Measurements from ENCODE around the gene CDH10. TPM values are rescaled to one million over a fixed set of nuclear protein-coding genes. Genes with fewer than 3 reads are reported as not detected.

The CDH10 gene
- total RNA-seq, 1 experiment from 2014 or later: not detected

- TF ChIP-seq, protein P1, sequence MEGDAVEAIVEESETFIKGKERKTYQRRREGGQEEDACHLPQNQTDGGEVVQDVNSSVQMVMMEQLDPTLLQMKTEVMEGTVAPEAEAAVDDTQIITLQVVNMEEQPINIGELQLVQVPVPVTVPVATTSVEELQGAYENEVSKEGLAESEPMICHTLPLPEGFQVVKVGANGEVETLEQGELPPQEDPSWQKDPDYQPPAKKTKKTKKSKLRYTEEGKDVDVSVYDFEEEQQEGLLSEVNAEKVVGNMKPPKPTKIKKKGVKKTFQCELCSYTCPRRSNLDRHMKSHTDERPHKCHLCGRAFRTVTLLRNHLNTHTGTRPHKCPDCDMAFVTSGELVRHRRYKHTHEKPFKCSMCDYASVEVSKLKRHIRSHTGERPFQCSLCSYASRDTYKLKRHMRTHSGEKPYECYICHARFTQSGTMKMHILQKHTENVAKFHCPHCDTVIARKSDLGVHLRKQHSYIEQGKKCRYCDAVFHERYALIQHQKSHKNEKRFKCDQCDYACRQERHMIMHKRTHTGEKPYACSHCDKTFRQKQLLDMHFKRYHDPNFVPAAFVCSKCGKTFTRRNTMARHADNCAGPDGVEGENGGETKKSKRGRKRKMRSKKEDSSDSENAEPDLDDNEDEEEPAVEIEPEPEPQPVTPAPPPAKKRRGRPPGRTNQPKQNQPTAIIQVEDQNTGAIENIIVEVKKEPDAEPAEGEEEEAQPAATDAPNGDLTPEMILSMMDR (IDR thresholded peaks at IDR 0.05; ENCODE audit: unreplicated experiment): no peak
- Mint-ChIP-seq H3K27me3 (ENCODE audit: unreplicated experiment) (no peaks in the 10 kb centered on the region), H3K4me3 (ENCODE audit: low read depth, unreplicated experiment) (no peak overlapping the region), H3K4me1 (ENCODE audit: low read depth, unreplicated experiment) (no peaks in the 10 kb centered on the region), H3K9me3 (ENCODE audit: low read depth, unreplicated experiment) (peaks cover 2% of the 10 kb centered on the region), H3K27ac (ENCODE audit: unreplicated experiment) (no peak overlapping the region), H3K36me3 (ENCODE audit: insufficient read depth, unreplicated experiment) (no peaks in the 10 kb centered on the region)
- no TSS peak for BruUV-seq (replicated peaks)
- no peak for DNase-seq
- CTCF ChIA-PET: no interaction called here
- intact Hi-C loops (cut with micrococcal nuclease; ENCODE audit: unreplicated experiment): no loop called here
Observed at GRCh38 chr5:24525414-24525813, 119.4 kb downstream of the CDH10 start.

DNA sequence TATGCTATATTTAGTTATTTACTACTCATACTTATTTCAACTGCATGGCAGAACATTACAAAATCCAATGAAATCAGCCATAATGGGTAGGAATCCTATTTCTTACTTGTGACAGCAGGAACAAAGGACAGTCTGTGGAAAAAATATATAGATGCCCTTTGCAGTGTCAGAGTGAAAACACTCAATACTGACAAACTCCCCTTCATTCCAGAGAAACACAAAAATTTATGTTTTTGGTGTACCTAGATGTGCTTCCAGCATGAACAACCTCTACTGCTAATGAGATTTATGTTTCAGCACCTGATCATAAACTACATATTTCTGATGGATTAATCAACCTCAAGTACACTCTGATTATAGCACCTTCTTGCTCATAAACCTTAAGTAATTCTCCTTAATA lies 132.4 kb downstream of the CDH10 start:
- peaks cover 12% of the 10 kb centered on the region for H3K9me3 Mint-ChIP-seq (ENCODE audit: low read depth, unreplicated experiment)
- no peak for DNase-seq
- no peaks in the 10 kb centered on the region for H3K27me3 Mint-ChIP-seq (ENCODE audit: unreplicated experiment)
- BruUV-seq (replicated peaks): no TSS peak
- no peaks in the 10 kb centered on the region for H3K4me1 Mint-ChIP-seq (ENCODE audit: low read depth, unreplicated experiment)
- H3K27ac Mint-ChIP-seq (ENCODE audit: unreplicated experiment): no peak overlapping the region
- TF ChIP-seq, protein P1 (IDR thresholded peaks at IDR 0.05; ENCODE audit: unreplicated experiment): no peak
- intact Hi-C loops (cut with micrococcal nuclease; ENCODE audit: unreplicated experiment): no loop called here
- no peak overlapping the region for H3K4me3 Mint-ChIP-seq (ENCODE audit: low read depth, unreplicated experiment)
- CTCF ChIA-PET: no interaction called here
- H3K36me3 Mint-ChIP-seq (ENCODE audit: insufficient read depth, unreplicated experiment): no peaks in the 10 kb centered on the region

DNA sequence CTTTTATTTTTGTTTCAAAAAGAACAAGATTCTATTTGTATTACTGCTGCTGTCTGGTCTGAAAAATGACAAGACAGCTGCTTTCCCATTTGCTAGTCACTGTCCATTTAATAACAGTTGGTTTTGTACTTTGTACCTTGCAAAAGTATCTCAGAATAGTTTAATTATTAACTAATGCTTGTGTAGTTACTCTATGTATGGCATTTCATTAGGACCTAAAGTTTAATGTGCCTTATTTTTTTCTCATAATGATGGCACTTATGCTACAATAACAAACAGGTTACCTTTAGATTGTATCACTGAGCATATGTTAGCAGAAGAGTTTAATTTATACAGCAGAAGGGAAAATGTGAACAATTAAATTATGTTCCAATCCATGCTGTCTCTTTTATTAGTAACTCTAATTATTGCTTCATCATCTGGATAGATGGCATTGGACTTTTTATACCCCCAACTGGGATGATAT lies 134.2 kb downstream of the CDH10 start:
- no peak for DNase-seq
- BruUV-seq (replicated peaks): no TSS peak
- intact Hi-C loops (cut with micrococcal nuclease; ENCODE audit: unreplicated experiment): no loop called here
- CTCF ChIA-PET: no interaction called here
- no peak overlapping the region for H3K4me3 Mint-ChIP-seq (ENCODE audit: low read depth, unreplicated experiment)
- TF ChIP-seq, protein P1 (IDR thresholded peaks at IDR 0.05; ENCODE audit: unreplicated experiment): no peak
- H3K9me3 Mint-ChIP-seq (ENCODE audit: low read depth, unreplicated experiment): peaks cover 12% of the 10 kb centered on the region
- H3K27ac Mint-ChIP-seq (ENCODE audit: unreplicated experiment): no peak overlapping the region
- no peaks in the 10 kb centered on the region for H3K4me1 Mint-ChIP-seq (ENCODE audit: low read depth, unreplicated experiment)
- H3K36me3 Mint-ChIP-seq (ENCODE audit: insufficient read depth, unreplicated experiment): no peaks in the 10 kb centered on the region
- no peaks in the 10 kb centered on the region for H3K27me3 Mint-ChIP-seq (ENCODE audit: unreplicated experiment)

GRCh38 chr5:24509943-24510342 lies 134.8 kb downstream of the CDH10 start:
- H3K4me1 Mint-ChIP-seq (ENCODE audit: low read depth, unreplicated experiment): no peaks in the 10 kb centered on the region
- no TSS peak for BruUV-seq (replicated peaks)
- H3K27ac Mint-ChIP-seq (ENCODE audit: unreplicated experiment): no peak overlapping the region
- TF ChIP-seq, protein P1 (IDR thresholded peaks at IDR 0.05; ENCODE audit: unreplicated experiment): no peak
- CTCF ChIA-PET: no interaction called here
- H3K36me3 Mint-ChIP-seq (ENCODE audit: insufficient read depth, unreplicated experiment): no peaks in the 10 kb centered on the region
- no peaks in the 10 kb centered on the region for H3K27me3 Mint-ChIP-seq (ENCODE audit: unreplicated experiment)
- DNase-seq: no peak
- no peak overlapping the region for H3K4me3 Mint-ChIP-seq (ENCODE audit: low read depth, unreplicated experiment)
- intact Hi-C loops (cut with micrococcal nuclease; ENCODE audit: unreplicated experiment): no loop called here
- H3K9me3 Mint-ChIP-seq (ENCODE audit: low read depth, unreplicated experiment): peaks cover 12% of the 10 kb centered on the region

Measured in Calu3 (cell line).